Measurements from ENCODE around the gene TUBAL3. TPM values are rescaled to one million over a fixed set of nuclear protein-coding genes. Genes with fewer than 3 reads are reported as not detected.

TUBAL3 gene
- total RNA-seq, 2 donors from 2014 or later, result not detected

DNA sequence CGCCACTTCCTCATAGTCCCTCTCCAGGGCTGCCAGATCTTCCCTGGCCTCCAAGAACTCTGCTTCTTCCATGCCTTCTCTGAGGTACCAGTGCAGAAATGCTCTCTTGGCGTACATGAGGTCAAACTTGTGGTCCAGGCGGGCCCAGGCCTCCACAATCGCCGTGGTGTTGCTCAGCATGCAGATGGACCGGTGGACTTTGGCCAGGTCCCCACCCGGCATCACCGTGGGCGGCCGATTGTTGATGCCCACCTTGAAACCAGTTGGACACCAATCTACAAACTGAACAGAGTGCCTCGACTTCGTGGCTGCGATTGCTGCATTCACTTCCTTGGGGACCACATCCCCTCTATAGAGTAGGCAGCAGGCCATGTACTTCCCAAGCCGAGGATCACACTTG is 11.1 kb downstream of the TUBAL3 start:
- H3K27me3 ChIP-seq (ENCODE audit: control insufficient read depth, insufficient read depth, low read length, poor library complexity, severe bottlenecking), result no peaks in the 10 kb centered on the region
- no peaks in the 10 kb centered on the region for H3K36me3 ChIP-seq (ENCODE audit: control insufficient read depth, insufficient read depth, low read length)
- H3K4me3 ChIP-seq (ENCODE audit: low read length), result no peak overlapping the region
- Mint-ChIP-seq H3K4me3 (no peak overlapping the region), H3K36me3 (ENCODE audit: low read depth) (no peaks in the 10 kb centered on the region), H3K9me3 (peaks cover 48% of the 10 kb centered on the region), H3K4me1 (no peaks in the 10 kb centered on the region), H3K27me3 (ENCODE audit: insufficient read depth) (no peaks in the 10 kb centered on the region), H3K27ac (no peak overlapping the region)
- H3K4me1 ChIP-seq (ENCODE audit: control insufficient read depth, insufficient read depth, low read length), result no peaks in the 10 kb centered on the region
- TF ChIP-seq, protein P1, sequence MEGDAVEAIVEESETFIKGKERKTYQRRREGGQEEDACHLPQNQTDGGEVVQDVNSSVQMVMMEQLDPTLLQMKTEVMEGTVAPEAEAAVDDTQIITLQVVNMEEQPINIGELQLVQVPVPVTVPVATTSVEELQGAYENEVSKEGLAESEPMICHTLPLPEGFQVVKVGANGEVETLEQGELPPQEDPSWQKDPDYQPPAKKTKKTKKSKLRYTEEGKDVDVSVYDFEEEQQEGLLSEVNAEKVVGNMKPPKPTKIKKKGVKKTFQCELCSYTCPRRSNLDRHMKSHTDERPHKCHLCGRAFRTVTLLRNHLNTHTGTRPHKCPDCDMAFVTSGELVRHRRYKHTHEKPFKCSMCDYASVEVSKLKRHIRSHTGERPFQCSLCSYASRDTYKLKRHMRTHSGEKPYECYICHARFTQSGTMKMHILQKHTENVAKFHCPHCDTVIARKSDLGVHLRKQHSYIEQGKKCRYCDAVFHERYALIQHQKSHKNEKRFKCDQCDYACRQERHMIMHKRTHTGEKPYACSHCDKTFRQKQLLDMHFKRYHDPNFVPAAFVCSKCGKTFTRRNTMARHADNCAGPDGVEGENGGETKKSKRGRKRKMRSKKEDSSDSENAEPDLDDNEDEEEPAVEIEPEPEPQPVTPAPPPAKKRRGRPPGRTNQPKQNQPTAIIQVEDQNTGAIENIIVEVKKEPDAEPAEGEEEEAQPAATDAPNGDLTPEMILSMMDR (conservative IDR thresholded peaks at IDR 0.05), result no peak
- DNase-seq, result no peak
- H3K27ac ChIP-seq (ENCODE audit: low read depth, low read length), result no peak overlapping the region
- H3K9me3 ChIP-seq (ENCODE audit: control insufficient read depth, low read length), result peaks cover 40% of the 10 kb centered on the region
- H3K9ac ChIP-seq (ENCODE audit: extremely low read depth, low read length, poor library complexity, severe bottlenecking), result no peak overlapping the region
- 85 to 92% methylated on average over 6 to 14 of the region's 14 CpGs for WGBS, 2 experiments (ENCODE audit: insufficient coverage in 1 of 2, insufficient read length in 1 of 2)

DNA sequence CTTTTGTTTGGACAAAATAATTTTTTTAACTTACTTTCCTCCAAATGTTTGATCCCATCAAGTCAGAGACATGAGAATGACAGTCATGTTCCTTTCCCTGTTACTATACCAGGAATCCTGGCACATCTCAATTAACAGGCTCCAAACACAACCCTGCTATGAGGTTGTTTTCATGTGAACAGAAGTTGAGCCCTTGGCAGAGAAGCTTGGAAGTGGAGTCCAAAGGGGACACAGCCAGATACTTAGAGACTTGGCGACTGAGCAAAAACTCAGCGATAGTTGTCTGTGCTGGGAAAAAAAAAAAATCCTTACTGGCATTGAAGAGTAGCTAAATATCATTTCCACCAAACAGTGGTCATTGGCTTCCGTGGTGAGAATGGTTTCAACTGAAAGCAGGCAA is 12.8 kb downstream of the TUBAL3 start:
- TF ChIP-seq, protein P1 (conservative IDR thresholded peaks at IDR 0.05), result no peak
- Histone ChIP-seq H3K9me3 (ENCODE audit: control insufficient read depth, low read length) (peaks cover 40% of the 10 kb centered on the region), H3K4me3 (ENCODE audit: low read length) (peak overlapping the region; percentile 8), H3K4me1 (ENCODE audit: control insufficient read depth, insufficient read depth, low read length) (no peaks in the 10 kb centered on the region), H3K27ac (ENCODE audit: low read depth, low read length) (no peak overlapping the region), H3K36me3 (ENCODE audit: control insufficient read depth, insufficient read depth, low read length) (no peaks in the 10 kb centered on the region), H3K9ac (ENCODE audit: extremely low read depth, low read length, poor library complexity, severe bottlenecking) (no peak overlapping the region), H3K27me3 (ENCODE audit: control insufficient read depth, insufficient read depth, low read length, poor library complexity, severe bottlenecking) (no peaks in the 10 kb centered on the region)
- H3K4me1 Mint-ChIP-seq, result no peaks in the 10 kb centered on the region
- DNase-seq, result no peak
- no peak overlapping the region for H3K27ac Mint-ChIP-seq
- H3K9me3 Mint-ChIP-seq, result peaks cover 52% of the 10 kb centered on the region
- no peaks in the 10 kb centered on the region for H3K36me3 Mint-ChIP-seq (ENCODE audit: low read depth)
- 93 to 100% methylated on average over 2 to 3 of the region's 3 CpGs for WGBS, 2 experiments (ENCODE audit: insufficient coverage in 1 of 2, insufficient read length in 1 of 2)
- H3K27me3 Mint-ChIP-seq (ENCODE audit: insufficient read depth), result no peaks in the 10 kb centered on the region
- H3K4me3 Mint-ChIP-seq, result no peak overlapping the region

DNA sequence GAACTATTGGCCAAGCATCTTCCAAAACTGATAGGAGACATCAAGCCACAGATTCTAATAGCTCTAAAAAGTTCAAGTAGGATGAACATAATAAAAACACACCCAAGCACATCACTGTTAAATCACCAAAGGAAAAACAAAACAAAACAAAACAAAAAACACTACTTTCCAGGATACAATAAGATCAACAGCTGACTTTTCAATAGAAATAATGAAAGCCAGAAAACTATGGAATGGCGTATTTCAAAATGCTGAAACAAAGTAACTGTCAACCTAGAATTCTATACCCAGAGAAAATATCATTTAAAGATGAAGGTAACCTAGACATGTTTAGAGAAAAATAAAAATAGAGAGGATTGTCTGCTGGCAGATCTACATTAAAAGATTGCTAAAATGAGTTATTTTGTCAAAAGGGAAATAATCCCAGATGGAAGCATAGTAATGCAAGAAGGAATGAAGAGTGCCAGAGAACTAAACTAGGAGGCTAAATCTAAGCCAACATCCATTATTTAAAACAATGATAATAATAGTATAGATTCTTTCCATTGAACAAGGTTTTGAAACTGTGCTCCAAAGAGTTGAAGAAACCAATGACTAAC is 13.9 kb downstream of the TUBAL3 start:
- 86 to 100% methylated on average over 1 of the region's 1 CpG for WGBS, 2 experiments (ENCODE audit: insufficient coverage in 1 of 2, insufficient read length in 1 of 2)

More for the DNA sequence above, 13.9 kb downstream of the TUBAL3 start:
- Mint-ChIP-seq H3K9me3 (peaks cover 52% of the 10 kb centered on the region), H3K36me3 (ENCODE audit: low read depth) (no peaks in the 10 kb centered on the region), H3K27me3 (ENCODE audit: insufficient read depth) (no peaks in the 10 kb centered on the region), H3K27ac (no peak overlapping the region), H3K4me3 (no peak overlapping the region), H3K4me1 (no peaks in the 10 kb centered on the region)
- H3K9ac ChIP-seq (ENCODE audit: extremely low read depth, low read length, poor library complexity, severe bottlenecking), result no peak overlapping the region
- TF ChIP-seq, protein P1 (conservative IDR thresholded peaks at IDR 0.05), result no peak
- no peak for DNase-seq
- no peak overlapping the region for H3K27ac ChIP-seq (ENCODE audit: low read depth, low read length)
- no peaks in the 10 kb centered on the region for H3K4me1 ChIP-seq (ENCODE audit: control insufficient read depth, insufficient read depth, low read length)
- no peaks in the 10 kb centered on the region for H3K36me3 ChIP-seq (ENCODE audit: control insufficient read depth, insufficient read depth, low read length)
- peaks cover 40% of the 10 kb centered on the region for H3K9me3 ChIP-seq (ENCODE audit: control insufficient read depth, low read length)
- H3K4me3 ChIP-seq (ENCODE audit: low read length), result peak overlapping the region; percentile 8
- H3K27me3 ChIP-seq (ENCODE audit: control insufficient read depth, insufficient read depth, low read length, poor library complexity, severe bottlenecking), result no peaks in the 10 kb centered on the region
